SK-N-SH treated with all-trans-retinoic acid at 6 μM for 48 hours (cell line): ENCODE measurements around the gene ZFHX3.

Experiments
- BACH2 ChIP-seq: fragments of 250-450 bp; sonication (Bioruptor Pico); IDR thresholded peaks from 2 replicates; pipeline ENCODE4 v1.9.0; 2021; ENCODE audit warnings: mild to moderate bottlenecking, borderline replicate concordance
- CREB5 ChIP-seq: fragments of 250-450 bp; sonication (Bioruptor Pico); IDR thresholded peaks from 2 replicates; pipeline ENCODE4 v1.5.1; 2020; ENCODE audit warnings: low read depth, mild to moderate bottlenecking, moderate library complexity
- CSDC2 ChIP-seq: fragments of 250-450 bp; sonication (Bioruptor Pico); IDR thresholded peaks from 2 replicates; pipeline ENCODE4 v1.5.0; 2020; ENCODE audit warnings: mild to moderate bottlenecking, moderate library complexity
- PATZ1 ChIP-seq: fragments of 250-450 bp; sonication (Bioruptor Pico); IDR thresholded peaks from 2 replicates; pipeline ENCODE4 v1.8.0; 2020; ENCODE audit warnings: mild to moderate bottlenecking, moderate library complexity, borderline replicate concordance
- POU6F1 ChIP-seq: fragments of 250-450 bp; sonication (Bioruptor Pico); IDR thresholded peaks from 2 replicates; pipeline ENCODE4 v1.8.0; 2021; ENCODE audit warnings: low read depth, mild to moderate bottlenecking, moderate library complexity, borderline replicate concordance
- PPARA ChIP-seq: fragments of 250-450 bp; sonication (Bioruptor Pico); IDR thresholded peaks from 2 replicates; pipeline ENCODE4 v1.5.0; 2020; ENCODE audit warnings: mild to moderate bottlenecking, borderline replicate concordance
- TCF4 ChIP-seq: fragments of 250-450 bp; sonication (Bioruptor Pico); IDR thresholded peaks from 2 replicates; pipeline ENCODE4 v1.8.0; 2021; ENCODE audit warnings: mild to moderate bottlenecking, moderate library complexity, borderline replicate concordance
- TOX ChIP-seq: fragments of 250-450 bp; sonication (Bioruptor Pico); IDR thresholded peaks from 2 replicates; pipeline ENCODE4 v1.8.0; 2021; ENCODE audit warnings: mild to moderate bottlenecking, moderate library complexity, borderline replicate concordance
- ZNF565 ChIP-seq: fragments of 450-650 bp; formaldehyde crosslinking; conservative IDR thresholded peaks from 2 replicates; pipeline ENCODE4 v1.5.0; 2020; ENCODE audit warnings: low read depth, mild to moderate bottlenecking, moderate library complexity

DNA sequence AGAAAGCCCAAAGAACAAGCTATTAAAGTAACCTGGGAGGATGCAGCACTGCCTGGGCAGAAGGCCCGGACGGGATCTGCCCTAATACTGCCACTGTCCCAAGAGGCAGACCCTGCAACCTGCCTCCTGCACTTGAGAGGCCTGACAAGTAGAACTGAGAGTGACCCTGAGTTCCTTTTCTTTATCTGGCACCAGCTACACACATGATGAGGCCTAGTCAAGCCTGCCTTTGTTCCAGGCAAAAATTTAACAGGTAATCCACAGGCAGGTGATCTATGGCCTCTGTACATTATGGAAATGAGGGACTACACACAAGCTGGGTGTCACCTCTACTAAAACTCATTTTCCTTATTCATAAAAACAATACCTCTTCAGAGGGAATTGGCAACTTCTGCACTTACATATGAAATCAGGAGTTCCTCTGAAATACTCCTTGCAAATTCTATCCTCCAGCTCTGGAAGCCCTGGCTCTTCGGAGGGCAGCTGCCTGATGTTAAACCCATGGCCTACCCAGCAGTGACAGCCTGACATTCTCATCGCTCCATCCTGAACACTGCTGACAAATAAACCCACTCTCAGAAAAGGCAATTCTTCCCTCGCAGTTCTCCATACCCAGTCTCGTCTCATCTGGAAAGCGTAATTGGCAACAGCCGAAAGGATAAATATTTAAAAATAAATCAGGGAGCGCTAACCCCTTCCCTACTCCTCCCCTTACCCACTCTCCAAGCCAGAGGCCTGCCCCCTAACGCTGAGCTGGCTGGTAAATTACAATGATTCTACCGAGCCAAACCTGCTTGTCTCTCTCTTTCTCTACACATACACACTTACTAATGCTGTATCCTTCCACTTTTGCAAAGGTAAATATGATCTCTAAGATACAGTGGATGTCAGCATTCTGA lies 2.5 kb upstream of the ZFHX3 start:
- TF ChIP-seq POU6F1 (no peak), CSDC2 (no peak), PPARA (no peak), TOX (no peak), PATZ1 (no peak), TCF4 (no peak), BACH2 (CRISPR knock-in tag) (no peak), ZNF565 (CRISPR knock-in tag) (no peak), CREB5 (CRISPR knock-in tag) (no peak)
